ENCODE data around the gene TLK1. TPM values are rescaled to one million over a fixed set of nuclear protein-coding genes. Genes with fewer than 3 reads are reported as not detected.

The TLK1 gene
- total and polyA plus RNA-seq, 9 of the 15 experiments (the other 6 are each of a cell fraction or from before 2014, with no cell fraction given), result 20.2 to 101 (median 40.5) TPM

DNA sequence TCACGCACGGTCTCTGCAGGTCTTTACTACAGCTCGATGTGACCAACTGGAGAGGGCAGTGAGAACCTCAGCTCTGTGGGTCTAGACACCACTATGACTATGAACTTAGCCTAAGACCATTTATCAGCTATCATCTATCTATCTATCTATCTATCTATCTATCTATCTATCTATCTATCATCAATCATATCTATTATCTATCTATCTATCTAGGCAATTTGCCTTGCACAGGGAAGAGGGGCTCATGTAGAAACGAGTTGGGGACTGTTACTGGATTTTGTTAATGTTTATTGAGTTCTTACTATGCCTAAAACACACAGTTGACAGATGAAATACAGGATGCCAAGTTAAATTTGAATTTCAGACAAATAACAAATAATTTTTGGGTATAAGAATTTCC lies 41.1 kb upstream of the TLK1 start (continued):
- TF ChIP-seq U2AF2 (optimal IDR thresholded peaks at IDR 0.05; ENCODE audit: low read depth, low read length), result no peak
- no peak for TF ChIP-seq RBFOX2 (IDR thresholded peaks at IDR 0.05; ENCODE audit: low read depth, low read length)
- TF ChIP-seq XRCC5 (IDR thresholded peaks at IDR 0.05; ENCODE audit: low read depth, low read length), result no peak
- peak; percentile 73 for TF ChIP-seq MTA1 (IDR thresholded peaks at IDR 0.05; ENCODE audit: borderline replicate concordance)
- no peak for TF ChIP-seq ZNF584 (CRISPR knock-in tag; IDR thresholded peaks at IDR 0.05; ENCODE audit: low read depth)
- TF ChIP-seq POLR2B (IDR thresholded peaks at IDR 0.05; ENCODE audit: low read depth, partially characterized antibody), result no peak
- TF ChIP-seq FUS (optimal IDR thresholded peaks at IDR 0.05; ENCODE audit: low read depth, low read length), result no peak
- no peak for TF ChIP-seq ZZZ3 (IDR thresholded peaks at IDR 0.05)
- TF ChIP-seq, protein P1, sequence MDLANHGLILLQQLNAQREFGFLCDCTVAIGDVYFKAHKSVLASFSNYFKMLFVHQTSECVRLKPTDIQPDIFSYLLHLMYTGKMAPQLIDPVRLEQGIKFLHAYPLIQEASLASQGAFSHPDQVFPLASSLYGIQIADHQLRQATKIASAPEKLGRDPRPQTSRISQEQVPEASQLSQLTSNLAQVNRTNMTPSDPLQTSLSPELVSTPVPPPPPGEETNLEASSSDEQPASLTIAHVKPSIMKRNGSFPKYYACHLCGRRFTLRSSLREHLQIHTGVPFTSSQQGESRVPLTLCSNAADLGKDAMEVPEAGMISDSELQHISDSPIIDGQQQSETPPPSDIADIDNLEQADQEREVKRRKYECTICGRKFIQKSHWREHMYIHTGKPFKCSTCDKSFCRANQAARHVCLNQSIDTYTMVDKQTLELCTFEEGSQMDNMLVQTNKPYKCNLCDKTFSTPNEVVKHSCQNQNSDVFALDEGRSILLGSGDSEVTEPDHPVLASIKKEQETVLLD (IDR thresholded peaks at IDR 0.05), result peak; percentile 37; the same call in 1 of the 2 replicates
- TF ChIP-seq NELFE (IDR thresholded peaks at IDR 0.05; ENCODE audit: insufficient read depth, insufficient read length), result no peak
- no peak for TF ChIP-seq MYBL2 (IDR thresholded peaks at IDR 0.05; ENCODE audit: low read depth)
- no peak for TF ChIP-seq MYBL2 (CRISPR knock-in tag; IDR thresholded peaks at IDR 0.05; ENCODE audit: borderline replicate concordance)
- no peak for TF ChIP-seq TRIM25 (IDR thresholded peaks at IDR 0.05; ENCODE audit: borderline replicate concordance)
- TF ChIP-seq, protein P2, sequence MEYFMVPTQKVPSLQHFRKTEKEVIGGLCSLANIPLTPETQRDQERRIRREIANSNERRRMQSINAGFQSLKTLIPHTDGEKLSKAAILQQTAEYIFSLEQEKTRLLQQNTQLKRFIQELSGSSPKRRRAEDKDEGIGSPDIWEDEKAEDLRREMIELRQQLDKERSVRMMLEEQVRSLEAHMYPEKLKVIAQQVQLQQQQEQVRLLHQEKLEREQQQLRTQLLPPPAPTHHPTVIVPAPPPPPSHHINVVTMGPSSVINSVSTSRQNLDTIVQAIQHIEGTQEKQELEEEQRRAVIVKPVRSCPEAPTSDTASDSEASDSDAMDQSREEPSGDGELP (CRISPR knock-in tag; IDR thresholded peaks at IDR 0.05; ENCODE audit: borderline replicate concordance), result no peak
- no peak for TF ChIP-seq HDAC2 (IDR thresholded peaks at IDR 0.05)
- no peak for TF ChIP-seq ARID3B (CRISPR knock-in tag; IDR thresholded peaks at IDR 0.05; ENCODE audit: borderline replicate concordance)
- TF ChIP-seq CREBBP (IDR thresholded peaks at IDR 0.05; ENCODE audit: low read depth, low read length), result no peak
- TF ChIP-seq NFXL1 (CRISPR knock-in tag; IDR thresholded peaks at IDR 0.05), result no peak
- TF ChIP-seq TCF3 (CRISPR knock-in tag; IDR thresholded peaks at IDR 0.05), result no peak
- TF ChIP-seq SIN3A (IDR thresholded peaks at IDR 0.05; ENCODE audit: borderline replicate concordance in 2 of 2, control insufficient read depth in 1 of 2, low read depth in 2 of 2, low read length in 2 of 2), result no peak
- peak; percentile 99 for TF ChIP-seq DACH1 (IDR thresholded peaks at IDR 0.05; ENCODE audit: partially characterized antibody)
- TF ChIP-seq WHSC1 (IDR thresholded peaks at IDR 0.05; ENCODE audit: low read length), result no peak
- TF ChIP-seq NONO (IDR thresholded peaks at IDR 0.05; ENCODE audit: low read depth in 2 of 2, low read length in 1 of 2), result 0 out of 4 replicates have a peak, but pooled peaks of 1 of the 2 experiments have one; percentile 18

Data from K562 (cell line).